DOHH2 (cell line): Measurements from ENCODE around the gene MAPKBP1.
"Not testable (repeated sequence)": the region's sequence is repeated elsewhere in the genome, so short reads cannot be mapped to it uniquely, and the experiment has no call there.

Experiments
- CTCF ChIP-seq: fragments of 200-600 bp; sonication (generic); IDR thresholded peaks from one replicate; pipeline ENCODE4 v1.5.1; 2014; ENCODE audit warnings: antibody characterized with exemption, mild to moderate bottlenecking, low read depth, low read length; ENCODE audit not compliant: poor library complexity, severe bottlenecking
- EZH2phosphoT487 ChIP-seq: fragments of 200-600 bp; sonication (generic); IDR thresholded peaks from 2 replicates; pipeline ENCODE4 v1.6.1; 2017; ENCODE audit warnings: borderline replicate concordance, mild to moderate bottlenecking, antibody characterized with exemption, low read length, moderate library complexity, mixed read lengths

GRCh38 chr15:41728061-41728460 lies 46.2 kb upstream of the MAPKBP1 start:
- TF ChIP-seq CTCF, EZH2phosphoT487: not testable (repeated sequence)
